ENCODE results near the gene ATP6V0A1. TPM values are rescaled to one million over a fixed set of nuclear protein-coding genes. Genes with fewer than 3 reads are reported as not detected.
A peak's percentile ranks its signal among the peaks of the same experiment; 100 is the strongest.

The ATP6V0A1 gene
- total RNA-seq (ENCODE audit: low replicate concordance), result 30.9 and 40.4 TPM in 2 replicates

GRCh38 chr17:42458497-42459255 lies at the start of gene ATP6V0A1:
ATP6V0A1 (plus strand) TSS chr17:42458878; CDS start chr17:42460895, 2,017 bp downstream.
- Histone ChIP-seq H3K9me3 (ENCODE audit: low read depth) (no peaks in the 10 kb centered on the region), H3K4me3 (peak within 1 kb of the TSS; percentile 70), H3K4me2 (peak within 1 kb of the TSS; percentile 80), H3K27ac (no peak within 1 kb of the TSS), H3K79me2 (ENCODE audit: low read depth) (peaks cover 19% of the 10 kb centered on the region), H4K20me1 (ENCODE audit: low read depth) (peaks cover 17% of the 10 kb centered on the region), H3K4me1 (peaks cover 8% of the 10 kb centered on the region), H3K9ac (peak within 1 kb of the TSS; percentile 40), H3F3A (ENCODE audit: low read depth) (peaks cover 26% of the 10 kb centered on the region), H3K36me3 (no peaks in the 10 kb centered on the region), H2AFZ (replicated peaks) (peak within 1 kb of the TSS; percentile 78), H3K27me3 (no peaks in the 10 kb centered on the region)
- no peaks in the 10 kb centered on the region for H3K9me3 Mint-ChIP-seq
- H3K4me1 Mint-ChIP-seq, result peaks cover 24% of the 10 kb centered on the region
- DNase-seq (ENCODE audit: low spot score), result peak; percentile 93
- H3K27ac Mint-ChIP-seq, result peak within 1 kb of the TSS; percentile 95
- H3K36me3 Mint-ChIP-seq, result peaks cover 5% of the 10 kb centered on the region
- TF ChIP-seq EZH2phosphoT487 (IDR thresholded peaks at IDR 0.05) (no peak), EZH2 (IDR thresholded peaks at IDR 0.05) (no peak)
- TF ChIP-seq, protein P1, sequence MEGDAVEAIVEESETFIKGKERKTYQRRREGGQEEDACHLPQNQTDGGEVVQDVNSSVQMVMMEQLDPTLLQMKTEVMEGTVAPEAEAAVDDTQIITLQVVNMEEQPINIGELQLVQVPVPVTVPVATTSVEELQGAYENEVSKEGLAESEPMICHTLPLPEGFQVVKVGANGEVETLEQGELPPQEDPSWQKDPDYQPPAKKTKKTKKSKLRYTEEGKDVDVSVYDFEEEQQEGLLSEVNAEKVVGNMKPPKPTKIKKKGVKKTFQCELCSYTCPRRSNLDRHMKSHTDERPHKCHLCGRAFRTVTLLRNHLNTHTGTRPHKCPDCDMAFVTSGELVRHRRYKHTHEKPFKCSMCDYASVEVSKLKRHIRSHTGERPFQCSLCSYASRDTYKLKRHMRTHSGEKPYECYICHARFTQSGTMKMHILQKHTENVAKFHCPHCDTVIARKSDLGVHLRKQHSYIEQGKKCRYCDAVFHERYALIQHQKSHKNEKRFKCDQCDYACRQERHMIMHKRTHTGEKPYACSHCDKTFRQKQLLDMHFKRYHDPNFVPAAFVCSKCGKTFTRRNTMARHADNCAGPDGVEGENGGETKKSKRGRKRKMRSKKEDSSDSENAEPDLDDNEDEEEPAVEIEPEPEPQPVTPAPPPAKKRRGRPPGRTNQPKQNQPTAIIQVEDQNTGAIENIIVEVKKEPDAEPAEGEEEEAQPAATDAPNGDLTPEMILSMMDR (IDR thresholded peaks at IDR 0.05), result no peak
- H3K4me3 Mint-ChIP-seq, result peak within 1 kb of the TSS; percentile 97
- H3K27me3 Mint-ChIP-seq (ENCODE audit: insufficient read depth, low read depth), result peaks cover 2% of the 10 kb centered on the region

GRCh38 chr17:42409523-42410318 lies 49.0 kb upstream of the ATP6V0A1 start:
- no peaks in the 10 kb centered on the region for H3K79me2 ChIP-seq (ENCODE audit: low read depth)
- H4K20me1 ChIP-seq (ENCODE audit: low read depth), result no peaks in the 10 kb centered on the region
- H3K4me1 Mint-ChIP-seq, result peaks cover 20% of the 10 kb centered on the region
- no peak overlapping the region for H3K4me2 ChIP-seq
- TF ChIP-seq, protein P1 (IDR thresholded peaks at IDR 0.05), result no peak
- TF ChIP-seq EZH2 (IDR thresholded peaks at IDR 0.05), result no peak
- H2AFZ ChIP-seq (replicated peaks), result no peak overlapping the region
- no peak overlapping the region for H3K27ac Mint-ChIP-seq
- H3K36me3 ChIP-seq, result no peaks in the 10 kb centered on the region
- no peak overlapping the region for H3K9ac ChIP-seq
- no peak overlapping the region for H3K4me3 Mint-ChIP-seq
- H3K9me3 Mint-ChIP-seq, result no peaks in the 10 kb centered on the region
- no peaks in the 10 kb centered on the region for H3K36me3 Mint-ChIP-seq
- no peaks in the 10 kb centered on the region for H3K9me3 ChIP-seq (ENCODE audit: low read depth)
- H3K27me3 ChIP-seq, result no peaks in the 10 kb centered on the region
- peaks cover 2% of the 10 kb centered on the region for H3K27me3 Mint-ChIP-seq (ENCODE audit: insufficient read depth, low read depth)
- H3K4me1 ChIP-seq, result peaks cover 23% of the 10 kb centered on the region
- no peak overlapping the region for H3K4me3 ChIP-seq
- peaks cover 24% of the 10 kb centered on the region for H3F3A ChIP-seq (ENCODE audit: low read depth)
- H3K27ac ChIP-seq, result no peak overlapping the region
- no peak for DNase-seq (ENCODE audit: low spot score)

DNA sequence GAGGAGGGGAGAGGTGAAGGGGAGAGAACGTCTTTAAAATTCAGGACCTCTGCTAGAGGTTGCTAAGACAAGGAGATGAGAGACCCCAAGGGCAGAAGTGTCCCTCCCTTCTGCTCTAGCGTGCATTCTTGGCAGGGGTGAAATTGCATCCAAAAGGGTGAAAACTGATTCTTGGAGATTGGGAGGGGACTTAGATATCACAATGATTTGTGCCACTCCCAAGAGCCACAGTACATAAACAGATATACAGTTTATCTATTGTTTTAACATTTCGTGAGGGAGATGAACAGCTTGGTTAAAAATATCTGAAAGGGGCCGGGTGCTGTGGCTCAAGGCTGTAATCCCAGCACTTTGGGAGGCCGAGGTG lies 48.4 kb upstream of the ATP6V0A1 start:
- no peak overlapping the region for H3K4me3 Mint-ChIP-seq
- DNase-seq (ENCODE audit: low spot score), result no peak

More for the DNA sequence above, 48.4 kb upstream of the ATP6V0A1 start:
- Histone ChIP-seq H3K79me2 (ENCODE audit: low read depth) (no peaks in the 10 kb centered on the region), H4K20me1 (ENCODE audit: low read depth) (no peaks in the 10 kb centered on the region), H3K4me3 (no peak overlapping the region), H3F3A (ENCODE audit: low read depth) (peaks cover 29% of the 10 kb centered on the region), H3K27me3 (no peaks in the 10 kb centered on the region), H3K4me1 (peaks cover 28% of the 10 kb centered on the region), H3K9me3 (ENCODE audit: low read depth) (no peaks in the 10 kb centered on the region), H2AFZ (replicated peaks) (no peak overlapping the region), H3K27ac (no peak overlapping the region), H3K4me2 (no peak overlapping the region), H3K9ac (no peak overlapping the region), H3K36me3 (no peaks in the 10 kb centered on the region)
- Mint-ChIP-seq H3K36me3 (no peaks in the 10 kb centered on the region), H3K27me3 (ENCODE audit: insufficient read depth, low read depth) (peaks cover 2% of the 10 kb centered on the region), H3K4me1 (peaks cover 20% of the 10 kb centered on the region), H3K9me3 (no peaks in the 10 kb centered on the region), H3K27ac (no peak overlapping the region)
- TF ChIP-seq, protein P1 (IDR thresholded peaks at IDR 0.05), result no peak
- no peak for TF ChIP-seq EZH2phosphoT487 (IDR thresholded peaks at IDR 0.05)
- TF ChIP-seq EZH2 (IDR thresholded peaks at IDR 0.05), result no peak

Data from neural progenitor cell (in vitro differentiated cells).